Stimulated activated CD8-positive, alpha-beta memory T cell treated with anti-CD3 and anti-CD28 coated beads, Interleukin-2, amount 100 ng/mL, for 1 hour (primary cell): ENCODE data around the gene CCDC141.
A peak's percentile ranks its signal among the peaks of the same experiment; 100 is the strongest.

Experiments used
- DNase-seq, 2 donors: peaks; one replicate each; pipeline ENCODE4 v3.0.0-alpha.2; 2020; ENCODE audit warnings: low read depth in 2 of 2

CCDC141 gene

GRCh38 chr2:178911039-178911438 is 138.9 kb downstream of the CCDC141 start:
- DNase-seq = no peak

GRCh38 chr2:178910005-178910404 is 139.9 kb downstream of the CCDC141 start:
- no peak for DNase-seq

GRCh38 chr2:178909507-178909906 is 140.4 kb downstream of the CCDC141 start:
- no peak for DNase-seq

- no peak for DNase-seq
Observed at GRCh38 chr2:178908810-178909209, 141.1 kb downstream of the CCDC141 start.

- DNase-seq = no peak
Observed at GRCh38 chr2:178905261-178905660, 144.7 kb downstream of the CCDC141 start.

- DNase-seq = no peak
Observed at GRCh38 chr2:178899656-178900055, 150.3 kb downstream of the CCDC141 start.

GRCh38 chr2:178895872-178896271 is 154.1 kb downstream of the CCDC141 start:
- DNase-seq = no peak

- no peak for DNase-seq
Observed at GRCh38 chr2:178895171-178895570, 154.8 kb downstream of the CCDC141 start.

GRCh38 chr2:178892751-178893625 is 156.9 kb downstream of the CCDC141 start:
- DNase-seq = no peak

- no peak for DNase-seq
Observed at GRCh38 chr2:178891959-178892485, 157.9 kb downstream of the CCDC141 start.

- peak; percentile 7 to 25 for DNase-seq
Observed at GRCh38 chr2:178891265-178891958, 158.5 kb downstream of the CCDC141 start.

GRCh38 chr2:178886006-178886405 is 163.9 kb downstream of the CCDC141 start:
- no peak for DNase-seq

- DNase-seq = no peak
Observed at GRCh38 chr2:178884440-178884839, 165.5 kb downstream of the CCDC141 start.

- no peak for DNase-seq
Observed at GRCh38 chr2:178882666-178883440, 167.1 kb downstream of the CCDC141 start.

- DNase-seq = no peak
Observed at GRCh38 chr2:178881075-178881474, 168.9 kb downstream of the CCDC141 start.

- no peak for DNase-seq
Observed at GRCh38 chr2:178880257-178880656, 169.7 kb downstream of the CCDC141 start.

GRCh38 chr2:178877874-178878273 is 172.1 kb downstream of the CCDC141 start:
- no peak for DNase-seq

GRCh38 chr2:178874529-178875240 is 175.3 kb downstream of the CCDC141 start:
- DNase-seq = no peak

GRCh38 chr2:178873912-178874311 is 176.0 kb downstream of the CCDC141 start:
- DNase-seq = no peak

- DNase-seq = no peak
Observed at GRCh38 chr2:178871536-178871935, 178.4 kb downstream of the CCDC141 start.

GRCh38 chr2:178870703-178871102 is 179.2 kb downstream of the CCDC141 start:
- DNase-seq = no peak
